K562 (cell line): ENCODE measurements around the gene TMEM184A.

Experiments
- ELF2 ChIP-seq: fragments of 250-450 bp; sonication (Bioruptor Pico); IDR thresholded peaks from 2 replicates; pipeline ENCODE4 v1.5.0; 2021; ENCODE audit warnings: mild to moderate bottlenecking
- POLR2A ChIP-seq: fragments of 450-650 bp; conservative IDR thresholded peaks from 2 replicates; pipeline ENCODE4 v1.6.1; 2016
- RAD21 ChIP-seq, 2 experiments: fragments of 250-450 bp in 1 of 2; fragments of 450-650 bp in 1 of 2; sonication (Bioruptor Pico) in 1 of 2; formaldehyde crosslinking in 1 of 2; IDR thresholded peaks in 1 of 2; conservative IDR thresholded peaks in 1 of 2; 2 replicates each; pipeline versions ENCODE4 v1.4.0 to v1.8.0; 2020 to 2022; ENCODE audit warnings: mild to moderate bottlenecking in 2 of 2, moderate library complexity in 1 of 2
- TCF7 ChIP-seq: sonication (generic); IDR thresholded peaks from 2 replicates; pipeline ENCODE4 v1.6.1; 2016; ENCODE audit warnings: antibody characterized with exemption, borderline replicate concordance
- YY1 ChIP-seq, 3 experiments: IDR thresholded peaks; 2 replicates each; pipeline ENCODE4 v1.6.1; 2011; ENCODE audit warnings: low read length in 2 of 3, mild to moderate bottlenecking in 2 of 3, moderate library complexity in 2 of 3, borderline replicate concordance in 1 of 3, control low read depth in 1 of 3, low read depth in 1 of 3; ENCODE audit not compliant: insufficient read depth in 3 of 3, insufficient replicate concordance in 2 of 3, control insufficient read depth in 1 of 3, insufficient read length in 1 of 3; ENCODE audit errors: extremely low read depth in 1 of 3
- ZBTB33 ChIP-seq: sonication (generic); formaldehyde crosslinking; IDR thresholded peaks from 2 replicates; pipeline ENCODE4 v1.8.1; 2023; ENCODE audit warnings: mild to moderate bottlenecking, missing genetic modification reagents

GRCh38 chr7:1559626-1560590, 3.9 kb upstream of the TMEM184A start:
- no peak for TF ChIP-seq YY1 (IDR thresholded peaks at IDR 0.05; ENCODE audit: borderline replicate concordance in 1 of 3, control insufficient read depth in 1 of 3, extremely low read depth in 1 of 3, insufficient read depth in 3 of 3, insufficient read length in 1 of 3, insufficient replicate concordance in 2 of 3, low read depth in 1 of 3, low read length in 2 of 3)
- no peak for TF ChIP-seq POLR2A
- TF ChIP-seq TCF7 = no peak
- no peak for TF ChIP-seq ELF2 (CRISPR knock-in tag)
- no peak for TF ChIP-seq RAD21 (CRISPR knock-in tag; conservative IDR thresholded peaks at IDR 0.05 in 1 of 2, IDR thresholded peaks at IDR 0.05 in 1 of 2)
- no peak for TF ChIP-seq ZBTB33 (CRISPR knock-in tag)
